Measurements from ENCODE around the gene AFF3.
"Not testable (repeated sequence)": the region's sequence is repeated elsewhere in the genome, so short reads cannot be mapped to it uniquely, and the experiment has no call there.

AFF3 gene

GRCh38 chr2:100142393-100142792 is at the start of gene AFF3:
Gene AFF3 (minus strand): TSS chr2:100142590. CDS start chr2:100104454, 38,136 bp downstream.
- FAIRE-seq, result no peak
- no peak for DNase-seq (ENCODE audit: low spot score)

- no peak for FAIRE-seq
- DNase-seq (ENCODE audit: low spot score), result no peak
Observed at GRCh38 chr2:100189387-100189786, 47.0 kb upstream of the AFF3 start.

- FAIRE-seq, result no peak
Observed at GRCh38 chr2:100188326-100188725, 45.9 kb upstream of the AFF3 start.

GRCh38 chr2:100186126-100186525 is 43.7 kb upstream of the AFF3 start:
- no peak for DNase-seq (ENCODE audit: low spot score)
- FAIRE-seq, result no peak

More at GRCh38 chr2:100188326-100188725, 45.9 kb upstream of the AFF3 start:
- DNase-seq (ENCODE audit: low spot score), result no peak

GRCh38 chr2:100185516-100185915 is 43.1 kb upstream of the AFF3 start:
- DNase-seq (ENCODE audit: low spot score) (no peak), FAIRE-seq (peak; percentile 67)

GRCh38 chr2:100185105-100185504 is 42.7 kb upstream of the AFF3 start:
- FAIRE-seq (no peak), DNase-seq (ENCODE audit: low spot score) (no peak)

GRCh38 chr2:100184055-100184737 is 41.8 kb upstream of the AFF3 start:
- DNase-seq (ENCODE audit: low spot score) (no peak), FAIRE-seq (no peak)

- DNase-seq (ENCODE audit: low spot score) (no peak), FAIRE-seq (no peak)
Observed at GRCh38 chr2:100182494-100183361, 40.3 kb upstream of the AFF3 start.

- FAIRE-seq (no peak), DNase-seq (ENCODE audit: low spot score) (no peak)
Observed at GRCh38 chr2:100180503-100180902, 38.1 kb upstream of the AFF3 start.

GRCh38 chr2:100179806-100180205 is 37.4 kb upstream of the AFF3 start:
- FAIRE-seq, result no peak
- no peak for DNase-seq (ENCODE audit: low spot score)

GRCh38 chr2:100178864-100179263 is 36.5 kb upstream of the AFF3 start:
- no peak for DNase-seq (ENCODE audit: low spot score)
- no peak for FAIRE-seq

- DNase-seq (ENCODE audit: low spot score), result peak; percentile 46
- FAIRE-seq, result no peak
Observed at GRCh38 chr2:100178085-100178788, 35.8 kb upstream of the AFF3 start.

- DNase-seq (ENCODE audit: low spot score), result no peak
- FAIRE-seq, result no peak
Observed at GRCh38 chr2:100176925-100177324, 34.5 kb upstream of the AFF3 start.

- no peak for FAIRE-seq
- no peak for DNase-seq (ENCODE audit: low spot score)
Observed at GRCh38 chr2:100174026-100174431, 31.6 kb upstream of the AFF3 start.

- DNase-seq (ENCODE audit: low spot score), result no peak
- no peak for FAIRE-seq
Observed at GRCh38 chr2:100166701-100167100, 24.3 kb upstream of the AFF3 start.

GRCh38 chr2:100163605-100164004 is 21.2 kb upstream of the AFF3 start:
- no peak for DNase-seq (ENCODE audit: low spot score)
- no peak for FAIRE-seq

GRCh38 chr2:100161945-100162620 is 19.7 kb upstream of the AFF3 start:
- FAIRE-seq, result no peak

GRCh38 chr2:100160396-100160795 is 18.0 kb upstream of the AFF3 start:
- no peak for DNase-seq (ENCODE audit: low spot score)
- no peak for FAIRE-seq

More at GRCh38 chr2:100161945-100162620, 19.7 kb upstream of the AFF3 start:
- DNase-seq (ENCODE audit: low spot score), result no peak

GRCh38 chr2:100151832-100152231 is 9.4 kb upstream of the AFF3 start:
- not testable (repeated sequence) for DNase-seq (ENCODE audit: low spot score); FAIRE-seq

- FAIRE-seq (no peak), DNase-seq (ENCODE audit: low spot score) (no peak)
Observed at GRCh38 chr2:100151310-100151709, 8.9 kb upstream of the AFF3 start.

GRCh38 chr2:100148883-100149282 is 6.5 kb upstream of the AFF3 start:
- FAIRE-seq (no peak), DNase-seq (ENCODE audit: low spot score) (no peak)

- FAIRE-seq (no peak), DNase-seq (ENCODE audit: low spot score) (no peak)
Observed at GRCh38 chr2:100146657-100146960, 4.2 kb upstream of the AFF3 start.
